T-helper 1 cell treated with Interleukin-12 subunit alpha and Interleukin-12 subunit beta and Interleukin-4 antibody, amounts not matched to agents 30 ng/mL and 1 ng/mL, for 36 hours (primary cell): Measurements from ENCODE around the gene CGNL1. TPM values are rescaled to one million over a fixed set of nuclear protein-coding genes. Genes with fewer than 3 reads are reported as not detected.

ENCODE experiments used
- intact Hi-C: fragments of 100-400 bp; cut with micrococcal nuclease; formaldehyde crosslinking; loops from one replicate; pipeline ENCODE4 v1.15.1; 2024
- total RNA-seq: library from RNA; stranded (reverse); gene quantifications from 2 replicates; pipeline ENCODE4 v1.2.3, GENCODE V29; 2022

Gene CGNL1
- total RNA-seq, 1 donor from 2014 or later, result not detected

- intact Hi-C loops, result no loop called here
These were observed 120.9 kb downstream of the CGNL1 start for GRCh38 chr15:57496946-57497869.

GRCh38 chr15:57500256-57500655 is 124.0 kb downstream of the CGNL1 start:
- intact Hi-C loops, result no loop called here

GRCh38 chr15:57500979-57501576 is 124.8 kb downstream of the CGNL1 start:
- intact Hi-C loops, result no loop called here

- intact Hi-C loops, result no loop called here
These were observed 125.8 kb downstream of the CGNL1 start for GRCh38 chr15:57502116-57502515.

GRCh38 chr15:57503051-57503702 is 126.9 kb downstream of the CGNL1 start:
- intact Hi-C loops, result no loop called here

- intact Hi-C loops, result no loop called here
These were observed 127.8 kb downstream of the CGNL1 start for GRCh38 chr15:57503911-57504598.

GRCh38 chr15:57504599-57504940 is 128.3 kb downstream of the CGNL1 start:
- intact Hi-C loops, result no loop called here

GRCh38 chr15:57505056-57505715 is 128.9 kb downstream of the CGNL1 start:
- intact Hi-C loops, result no loop called here

- intact Hi-C loops, result no loop called here
These were observed 129.7 kb downstream of the CGNL1 start for GRCh38 chr15:57505949-57506391.

- intact Hi-C loops, result no loop called here
These were observed 130.1 kb downstream of the CGNL1 start for GRCh38 chr15:57506422-57506821.

- intact Hi-C loops, result no loop called here
These were observed 130.8 kb downstream of the CGNL1 start for GRCh38 chr15:57507111-57507510.

GRCh38 chr15:57509126-57509525 is 132.8 kb downstream of the CGNL1 start:
- intact Hi-C loops, result no loop called here

GRCh38 chr15:57509965-57510364 is 133.7 kb downstream of the CGNL1 start:
- intact Hi-C loops, result no loop called here

GRCh38 chr15:57510647-57511046 is 134.3 kb downstream of the CGNL1 start:
- intact Hi-C loops, result no loop called here

- intact Hi-C loops, result no loop called here
These were observed 140.2 kb downstream of the CGNL1 start for GRCh38 chr15:57516327-57517029.

- intact Hi-C loops, result no loop called here
These were observed 140.8 kb downstream of the CGNL1 start for GRCh38 chr15:57517030-57517671.

GRCh38 chr15:57518779-57519405 is 142.6 kb downstream of the CGNL1 start:
- intact Hi-C loops, result no loop called here

GRCh38 chr15:57519806-57520205 is 143.5 kb downstream of the CGNL1 start:
- intact Hi-C loops, result no loop called here

- intact Hi-C loops, result no loop called here
These were observed 145.2 kb downstream of the CGNL1 start for GRCh38 chr15:57521503-57521902.
